Tibial nerve (tissue), 4 donors: ENCODE data around the gene IRF1. TPM values are rescaled to one million over a fixed set of nuclear protein-coding genes. Genes with fewer than 3 reads are reported as not detected.
A peak's percentile ranks its signal among the peaks of the same experiment; 100 is the strongest.

Experiments
- DNase-seq, 2 donors: peaks; one replicate each; pipeline ENCODE4 v3.0.0-alpha.2; 2019; ENCODE audit warnings: low spot score in 2 of 2
- H3K27ac ChIP-seq, 4 donors: fragments of 200-600 bp; sonication (generic) in 3 of 4; one replicate each; pipeline ENCODE4 v1.5.1; 2017 to 2019; ENCODE audit warnings: mild to moderate bottlenecking in 1 of 4
- H3K27me3 ChIP-seq, 2 donors: fragments of 200-600 bp; sonication (generic) in 1 of 2; one replicate each; pipeline versions ENCODE4 v1.5.1 to v1.6.0; 2017 to 2019
- H3K36me3 ChIP-seq, 3 donors: fragments of 200-600 bp; sonication (generic); one replicate each; pipeline ENCODE4 v1.5.1; 2018 to 2019
- H3K4me1 ChIP-seq, 4 donors: fragments of 200-600 bp; sonication (generic) in 3 of 4; one replicate each; pipeline ENCODE4 v1.5.1; 2017 to 2019
- H3K4me3 ChIP-seq, 4 donors: fragments of 200-600 bp; sonication (generic) in 3 of 4; one replicate each; pipeline ENCODE4 v1.5.1; 2017 to 2019; ENCODE audit warnings: mild to moderate bottlenecking in 1 of 4, moderate library complexity in 1 of 4
- H3K9me3 ChIP-seq, 4 donors: fragments of 200-600 bp; sonication (generic) in 3 of 4; one replicate each; pipeline ENCODE4 v1.5.1; 2017 to 2019
- EP300 ChIP-seq, 2 donors: sonication (generic); formaldehyde crosslinking; IDR thresholded peaks; one replicate each; pipeline ENCODE4 v1.6.1; 2017; ENCODE audit warnings: antibody characterized with exemption in 2 of 2, mild to moderate bottlenecking in 1 of 2
- POLR2A ChIP-seq, 2 donors: fragments of 450-650 bp; IDR thresholded peaks; one replicate each; pipeline ENCODE4 v1.6.1; 2017; ENCODE audit warnings: antibody characterized with exemption in 2 of 2, mild to moderate bottlenecking in 2 of 2, moderate library complexity in 2 of 2
- WGBS, 2 donors: methylation state at CpG; one replicate each; pipeline ENCODE4 v1.1.5; 2018; 5-methylcytosine and 5-hydroxymethylcytosine counted together
- total RNA-seq, 4 donors: library from RNA; depleted of rRNA; stranded (reverse); fragments of >200 nt; gene quantifications; one replicate each; pipeline ENCODE4 v1.1.0, GENCODE V29; 2016
- TF ChIP-seq, protein P1 (sequence below), 5 experiments: fragments of 200-600 bp in 3 of 5; fragments of 450-650 bp in 2 of 5; sonication (generic) in 3 of 5; IDR thresholded peaks; one replicate each; pipeline ENCODE4 v1.5.1; 2016 to 2019; ENCODE audit warnings: antibody characterized with exemption in 5 of 5, mild to moderate bottlenecking in 3 of 5, moderate library complexity in 2 of 5

IRF1 gene
- total RNA-seq, 4 donors from 2014 or later, result 15.1 to 36.9 (median 28.4) TPM

DNA sequence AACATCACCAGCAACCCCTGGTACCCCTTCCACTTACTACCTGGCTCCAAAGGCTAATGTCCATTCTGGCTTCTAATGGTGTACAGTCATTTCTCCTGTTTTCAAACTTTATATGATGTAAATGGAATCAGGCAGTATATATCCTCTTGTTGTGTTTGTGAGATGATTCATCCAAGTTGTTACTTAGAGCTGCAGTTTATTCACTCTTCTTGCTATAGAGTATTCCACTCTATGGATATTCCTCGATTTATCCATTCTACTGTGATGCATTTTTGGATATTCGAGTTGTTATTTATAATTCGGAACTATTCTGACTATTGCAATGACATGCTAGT lies 32.4 kb downstream of the IRF1 start:
- Histone ChIP-seq H3K27ac (peak overlapping the region in 2 of 4 donors; percentile 80 to 88), H3K9me3 (no peaks in the 10 kb centered on the region), H3K4me3 (no peak overlapping the region), H3K36me3 (peaks cover 0 to 5% (median 0%) of the 10 kb centered on the region in 3 donors), H3K4me1 (peaks cover 0 to 69% (median 48%) of the 10 kb centered on the region in 4 donors), H3K27me3 (no peaks in the 10 kb centered on the region)
- TF ChIP-seq POLR2A (IDR thresholded peaks at IDR 0.05) (no peak), EP300 (IDR thresholded peaks at IDR 0.05) (no peak)
- TF ChIP-seq, protein P1, sequence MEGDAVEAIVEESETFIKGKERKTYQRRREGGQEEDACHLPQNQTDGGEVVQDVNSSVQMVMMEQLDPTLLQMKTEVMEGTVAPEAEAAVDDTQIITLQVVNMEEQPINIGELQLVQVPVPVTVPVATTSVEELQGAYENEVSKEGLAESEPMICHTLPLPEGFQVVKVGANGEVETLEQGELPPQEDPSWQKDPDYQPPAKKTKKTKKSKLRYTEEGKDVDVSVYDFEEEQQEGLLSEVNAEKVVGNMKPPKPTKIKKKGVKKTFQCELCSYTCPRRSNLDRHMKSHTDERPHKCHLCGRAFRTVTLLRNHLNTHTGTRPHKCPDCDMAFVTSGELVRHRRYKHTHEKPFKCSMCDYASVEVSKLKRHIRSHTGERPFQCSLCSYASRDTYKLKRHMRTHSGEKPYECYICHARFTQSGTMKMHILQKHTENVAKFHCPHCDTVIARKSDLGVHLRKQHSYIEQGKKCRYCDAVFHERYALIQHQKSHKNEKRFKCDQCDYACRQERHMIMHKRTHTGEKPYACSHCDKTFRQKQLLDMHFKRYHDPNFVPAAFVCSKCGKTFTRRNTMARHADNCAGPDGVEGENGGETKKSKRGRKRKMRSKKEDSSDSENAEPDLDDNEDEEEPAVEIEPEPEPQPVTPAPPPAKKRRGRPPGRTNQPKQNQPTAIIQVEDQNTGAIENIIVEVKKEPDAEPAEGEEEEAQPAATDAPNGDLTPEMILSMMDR (IDR thresholded peaks at IDR 0.05), result no peak
- DNase-seq, result no peak
- WGBS, 2 donors, result 92 to 93% methylated on average over 3 of the region's 3 CpGs

GRCh38 chr5:132457371-132458225 lies 33.0 kb downstream of the IRF1 start:
- Histone ChIP-seq H3K36me3 (peaks cover 0 to 5% (median 0%) of the 10 kb centered on the region in 3 donors), H3K27me3 (no peaks in the 10 kb centered on the region), H3K9me3 (no peaks in the 10 kb centered on the region), H3K27ac (peak overlapping the region in 3 of 4 donors; percentile 73 to 88 (median 80)), H3K4me1 (peaks cover 0 to 63% (median 45%) of the 10 kb centered on the region in 4 donors), H3K4me3 (no peak overlapping the region)
- peak in 1 of 2 donors; percentile 62 for TF ChIP-seq EP300 (IDR thresholded peaks at IDR 0.05)
- TF ChIP-seq, protein P1 (IDR thresholded peaks at IDR 0.05), result no peak
- DNase-seq, result peak in 1 of 2 donors; percentile 50
- 89 to 94% methylated on average over 2 of the region's 2 CpGs for WGBS, 2 donors

DNA sequence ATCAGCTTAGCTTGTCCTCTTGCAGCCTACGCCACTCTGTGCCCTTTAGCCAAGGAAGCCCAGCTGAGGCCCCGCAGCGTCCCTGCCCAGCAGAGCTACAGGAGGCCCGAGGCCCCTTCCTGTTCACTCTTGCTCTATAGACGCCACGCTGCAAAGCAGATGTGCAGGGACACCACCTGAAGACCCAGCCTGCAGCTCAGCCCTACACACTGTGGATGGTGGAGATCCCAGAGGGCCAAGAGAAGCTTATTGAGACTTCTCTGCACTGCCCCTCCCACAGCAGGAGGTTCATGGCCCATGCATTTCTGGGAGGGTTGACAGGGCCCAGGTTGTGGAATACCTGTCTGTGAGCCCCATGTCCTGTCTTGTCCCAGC lies 33.6 kb downstream of the IRF1 start:
- Histone ChIP-seq H3K27me3 (no peaks in the 10 kb centered on the region), H3K9me3 (no peaks in the 10 kb centered on the region), H3K36me3 (peaks cover 0 to 5% (median 0%) of the 10 kb centered on the region in 3 donors), H3K4me1 (peaks cover 0 to 62% (median 43%) of the 10 kb centered on the region in 4 donors), H3K4me3 (no peak overlapping the region), H3K27ac (peak overlapping the region; percentile 30 to 88 (median 76))
- WGBS, 2 donors, result 82 to 86% methylated on average over 6 of the region's 6 CpGs
- DNase-seq, result no peak
- TF ChIP-seq POLR2A (IDR thresholded peaks at IDR 0.05) (no peak), EP300 (IDR thresholded peaks at IDR 0.05) (no peak)
- TF ChIP-seq, protein P1 (IDR thresholded peaks at IDR 0.05), result no peak

- Histone ChIP-seq H3K36me3 (peaks cover 0 to 8% (median 0%) of the 10 kb centered on the region in 3 donors), H3K27ac (peak overlapping the region; percentile 30 to 88 (median 76)), H3K27me3 (no peaks in the 10 kb centered on the region), H3K4me1 (peaks cover 0 to 60% (median 43%) of the 10 kb centered on the region in 4 donors), H3K9me3 (no peaks in the 10 kb centered on the region), H3K4me3 (no peak overlapping the region)
- peak in 1 of 2 donors; percentile 60 for DNase-seq
- TF ChIP-seq EP300 (IDR thresholded peaks at IDR 0.05), result peak in 1 of 2 donors; percentile 68
- TF ChIP-seq, protein P1 (IDR thresholded peaks at IDR 0.05), result no peak
- 52 to 54% methylated on average over 8 of the region's 8 CpGs for WGBS, 2 donors
Measured at GRCh38 chr5:132456296-132456986, 34.1 kb downstream of the IRF1 start.
